ENCODE results near the gene MAN2A1.

- TF ChIP-seq ZSCAN20 (CRISPR knock-in tag; IDR thresholded peaks at IDR 0.05): no peak
- no peak for TF ChIP-seq POLR2A (IDR thresholded peaks at IDR 0.05; ENCODE audit: low read length)
- TF ChIP-seq CBX8 (IDR thresholded peaks at IDR 0.05): no peak
- TF ChIP-seq, protein P1, sequence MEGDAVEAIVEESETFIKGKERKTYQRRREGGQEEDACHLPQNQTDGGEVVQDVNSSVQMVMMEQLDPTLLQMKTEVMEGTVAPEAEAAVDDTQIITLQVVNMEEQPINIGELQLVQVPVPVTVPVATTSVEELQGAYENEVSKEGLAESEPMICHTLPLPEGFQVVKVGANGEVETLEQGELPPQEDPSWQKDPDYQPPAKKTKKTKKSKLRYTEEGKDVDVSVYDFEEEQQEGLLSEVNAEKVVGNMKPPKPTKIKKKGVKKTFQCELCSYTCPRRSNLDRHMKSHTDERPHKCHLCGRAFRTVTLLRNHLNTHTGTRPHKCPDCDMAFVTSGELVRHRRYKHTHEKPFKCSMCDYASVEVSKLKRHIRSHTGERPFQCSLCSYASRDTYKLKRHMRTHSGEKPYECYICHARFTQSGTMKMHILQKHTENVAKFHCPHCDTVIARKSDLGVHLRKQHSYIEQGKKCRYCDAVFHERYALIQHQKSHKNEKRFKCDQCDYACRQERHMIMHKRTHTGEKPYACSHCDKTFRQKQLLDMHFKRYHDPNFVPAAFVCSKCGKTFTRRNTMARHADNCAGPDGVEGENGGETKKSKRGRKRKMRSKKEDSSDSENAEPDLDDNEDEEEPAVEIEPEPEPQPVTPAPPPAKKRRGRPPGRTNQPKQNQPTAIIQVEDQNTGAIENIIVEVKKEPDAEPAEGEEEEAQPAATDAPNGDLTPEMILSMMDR (IDR thresholded peaks at IDR 0.05): no peak
- TF ChIP-seq, protein P2, sequence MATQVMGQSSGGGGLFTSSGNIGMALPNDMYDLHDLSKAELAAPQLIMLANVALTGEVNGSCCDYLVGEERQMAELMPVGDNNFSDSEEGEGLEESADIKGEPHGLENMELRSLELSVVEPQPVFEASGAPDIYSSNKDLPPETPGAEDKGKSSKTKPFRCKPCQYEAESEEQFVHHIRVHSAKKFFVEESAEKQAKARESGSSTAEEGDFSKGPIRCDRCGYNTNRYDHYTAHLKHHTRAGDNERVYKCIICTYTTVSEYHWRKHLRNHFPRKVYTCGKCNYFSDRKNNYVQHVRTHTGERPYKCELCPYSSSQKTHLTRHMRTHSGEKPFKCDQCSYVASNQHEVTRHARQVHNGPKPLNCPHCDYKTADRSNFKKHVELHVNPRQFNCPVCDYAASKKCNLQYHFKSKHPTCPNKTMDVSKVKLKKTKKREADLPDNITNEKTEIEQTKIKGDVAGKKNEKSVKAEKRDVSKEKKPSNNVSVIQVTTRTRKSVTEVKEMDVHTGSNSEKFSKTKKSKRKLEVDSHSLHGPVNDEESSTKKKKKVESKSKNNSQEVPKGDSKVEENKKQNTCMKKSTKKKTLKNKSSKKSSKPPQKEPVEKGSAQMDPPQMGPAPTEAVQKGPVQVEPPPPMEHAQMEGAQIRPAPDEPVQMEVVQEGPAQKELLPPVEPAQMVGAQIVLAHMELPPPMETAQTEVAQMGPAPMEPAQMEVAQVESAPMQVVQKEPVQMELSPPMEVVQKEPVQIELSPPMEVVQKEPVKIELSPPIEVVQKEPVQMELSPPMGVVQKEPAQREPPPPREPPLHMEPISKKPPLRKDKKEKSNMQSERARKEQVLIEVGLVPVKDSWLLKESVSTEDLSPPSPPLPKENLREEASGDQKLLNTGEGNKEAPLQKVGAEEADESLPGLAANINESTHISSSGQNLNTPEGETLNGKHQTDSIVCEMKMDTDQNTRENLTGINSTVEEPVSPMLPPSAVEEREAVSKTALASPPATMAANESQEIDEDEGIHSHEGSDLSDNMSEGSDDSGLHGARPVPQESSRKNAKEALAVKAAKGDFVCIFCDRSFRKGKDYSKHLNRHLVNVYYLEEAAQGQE (IDR thresholded peaks at IDR 0.05): no peak
- TF ChIP-seq HMGXB4 (CRISPR knock-in tag; IDR thresholded peaks at IDR 0.05; ENCODE audit: borderline replicate concordance): no peak
- TF ChIP-seq EP300 (IDR thresholded peaks at IDR 0.05): no peak
- TF ChIP-seq BCL3 (IDR thresholded peaks at IDR 0.05): no peak
- TF ChIP-seq ELK1 (IDR thresholded peaks at IDR 0.05; ENCODE audit: low read depth, low read length): no peak
- no peak for TF ChIP-seq TP53 (CRISPR knock-in tag; IDR thresholded peaks at IDR 0.05)
- no peak for TF ChIP-seq POLR2AphosphoS2 (conservative IDR thresholded peaks at IDR 0.05; ENCODE audit: low read length)
- no peak for TF ChIP-seq MAFK (IDR thresholded peaks at IDR 0.05; ENCODE audit: partially characterized antibody)
- TF ChIP-seq CEBPB (IDR thresholded peaks at IDR 0.05): no peak
- no peak for TF ChIP-seq FOSL2 (IDR thresholded peaks at IDR 0.05)
- TF ChIP-seq FOSL2 (CRISPR knock-in tag; IDR thresholded peaks at IDR 0.05): no peak
Observed at GRCh38 chr5:109750463-109750862, 60.7 kb downstream of the MAN2A1 start.
